GM21723 (cell line): ENCODE measurements around the gene UBAP1.
"Not testable (repeated sequence)": the region's sequence is repeated elsewhere in the genome, so short reads cannot be mapped to it uniquely, and the experiment has no call there.

ENCODE experiments used
- ATAC-seq: cut with Tn5 transposase; IDR thresholded peaks from one replicate; pipeline ENCODE4 v1.9.1; 2021; ENCODE audit warnings: mild to moderate bottlenecking, moderate library complexity; ENCODE audit not compliant: unreplicated experiment

The UBAP1 gene

GRCh38 chr9:34220218-34220617, 41.4 kb downstream of the UBAP1 start:
- ATAC-seq, result no peak

GRCh38 chr9:34224349-34224748, 45.5 kb downstream of the UBAP1 start:
- no peak for ATAC-seq

GRCh38 chr9:34226144-34226760, 47.4 kb downstream of the UBAP1 start:
- not testable (repeated sequence) for ATAC-seq

- no peak for ATAC-seq
These were observed 48.6 kb downstream of the UBAP1 start for GRCh38 chr9:34227445-34227844.

- ATAC-seq, result no peak
These were observed 51.7 kb downstream of the UBAP1 start for GRCh38 chr9:34230556-34230955.

GRCh38 chr9:34232201-34232600, 53.4 kb downstream of the UBAP1 start:
- ATAC-seq, result no peak

- no peak for ATAC-seq
These were observed 54.8 kb downstream of the UBAP1 start for GRCh38 chr9:34233672-34234071.

- ATAC-seq, result no peak
These were observed 59.0 kb downstream of the UBAP1 start for GRCh38 chr9:34237836-34238235.

- ATAC-seq, result no peak
These were observed 61.2 kb downstream of the UBAP1 start for GRCh38 chr9:34240006-34240405.

GRCh38 chr9:34242830-34243229, 64.0 kb downstream of the UBAP1 start:
- ATAC-seq, result no peak

GRCh38 chr9:34245212-34245611, 66.4 kb downstream of the UBAP1 start:
- not testable (repeated sequence) for ATAC-seq

- ATAC-seq, result no peak
These were observed 67.6 kb downstream of the UBAP1 start for GRCh38 chr9:34246453-34246852.

GRCh38 chr9:34247782-34248181, 68.9 kb downstream of the UBAP1 start:
- ATAC-seq, result not testable (repeated sequence)

- ATAC-seq, result no peak
These were observed 70.4 kb downstream of the UBAP1 start for GRCh38 chr9:34249274-34249673.

- ATAC-seq, result no peak
These were observed 71.9 kb downstream of the UBAP1 start for GRCh38 chr9:34250721-34251120.

- no peak for ATAC-seq
These were observed 73.2 kb downstream of the UBAP1 start for GRCh38 chr9:34252016-34252415.

GRCh38 chr9:34252670-34253459, 74.0 kb downstream of the UBAP1 start:
- peak; percentile 64 for ATAC-seq

GRCh38 chr9:34253460-34253837, 74.6 kb downstream of the UBAP1 start:
- ATAC-seq, result no peak

GRCh38 chr9:34254141-34254913, 75.5 kb downstream of the UBAP1 start:
- ATAC-seq, result no peak

GRCh38 chr9:34254966-34255825, 76.4 kb downstream of the UBAP1 start:
- no peak for ATAC-seq

GRCh38 chr9:34256104-34256503, 77.3 kb downstream of the UBAP1 start:
- no peak for ATAC-seq
